Suprapubic skin (tissue), 3 donors: ENCODE measurements around the gene MAGEB17.

Experiments
- CTCF ChIP-seq, 2 donors: fragments of 200-600 bp in 1 of 2; fragments of 450-650 bp in 1 of 2; sonication (generic) in 1 of 2; IDR thresholded peaks; one replicate each; pipeline ENCODE4 v1.5.1; 2016 to 2019; ENCODE audit warnings: antibody characterized with exemption in 2 of 2, mild to moderate bottlenecking in 1 of 2, moderate library complexity in 1 of 2
- POLR2A ChIP-seq, 2 donors: fragments of 450-650 bp; IDR thresholded peaks; one replicate each; pipeline ENCODE4 v1.6.1; 2017; ENCODE audit warnings: antibody characterized with exemption in 2 of 2, mild to moderate bottlenecking in 2 of 2, moderate library complexity in 2 of 2

DNA sequence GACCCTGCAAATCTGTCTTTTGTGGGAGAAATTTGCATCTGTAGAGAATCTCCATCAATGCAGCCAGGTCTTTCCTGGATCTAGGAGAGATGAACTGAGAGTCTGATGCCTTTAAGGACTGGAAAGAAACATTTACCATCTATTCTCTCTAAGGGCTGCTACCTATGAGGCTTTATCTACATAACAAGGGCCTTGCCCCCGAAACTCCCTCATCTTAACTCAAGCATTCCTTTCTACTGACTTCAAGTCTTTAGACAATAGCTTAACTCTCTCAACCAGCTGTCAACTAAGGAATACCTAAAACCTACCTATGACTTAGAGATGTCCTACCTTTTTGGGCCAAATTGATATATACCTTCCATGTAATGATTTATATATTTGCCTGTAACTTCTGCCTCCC lies 32.1 kb downstream of the MAGEB17 start:
- TF ChIP-seq POLR2A (IDR thresholded peaks at IDR 0.05), result no peak
- no peak for TF ChIP-seq CTCF (IDR thresholded peaks at IDR 0.05)
